CD4-positive, alpha-beta T cell (primary cell): ENCODE results near the gene FHDC1. TPM values are rescaled to one million over a fixed set of nuclear protein-coding genes. Genes with fewer than 3 reads are reported as not detected.

Source experiments
- ATAC-seq: fragments of 200-7000 bp; cut with Tn5 transposase; one replicate; pipeline ENCODE4 v1.10.0; 2022; ENCODE audit warnings: mild to moderate bottlenecking; ENCODE audit not compliant: poor library complexity
- CTCF ChIA-PET: fragments of 350-600 bp; sonication (Branson Sonifier 250); formaldehyde crosslinking; loops from one replicate; lab custom pipeline; 2021; ENCODE audit warnings: antibody characterized with exemption, inconsistent platforms; lab: Charles Lee
- POLR2A ChIA-PET: fragments of 350-600 bp; sonication (Branson Sonifier 250); formaldehyde crosslinking; loops from one replicate; lab custom pipeline; 2021; ENCODE audit warnings: antibody characterized with exemption, inconsistent platforms; lab: Charles Lee
- DNase-seq, 14 experiments: peaks; one replicate each; pipeline ENCODE4 v3.0.0-alpha.2; 2013 to 2020; ENCODE audit warnings: mixed read lengths in 2 of 14
- H3K27ac ChIP-seq, 2 donors: one replicate each; pipeline versions ENCODE4 v1.5.1 to v1.7.0; 2013; ENCODE audit warnings: low read length in 2 of 2, low read depth in 1 of 2, mild to moderate bottlenecking in 1 of 2
- H3K27me3 ChIP-seq, 2 experiments: 1 replicate in 1 of 2; 2 replicates in 1 of 2; pipeline versions ENCODE4 v1.6.1 to v1.7.0; 2013; ENCODE audit warnings: low read length in 2 of 2, control low read depth in 1 of 2, mild to moderate bottlenecking in 1 of 2, moderate library complexity in 1 of 2; ENCODE audit not compliant: insufficient read depth in 2 of 2, control insufficient read depth in 1 of 2
- H3K36me3 ChIP-seq: one replicate; pipeline ENCODE4 v1.6.1; 2013; ENCODE audit warnings: low read length, control low read depth; ENCODE audit not compliant: insufficient read depth
- H3K4me1 ChIP-seq: one replicate; pipeline ENCODE4 v1.6.1; 2013; ENCODE audit warnings: low read length, control low read depth; ENCODE audit not compliant: insufficient read depth
- H3K4me3 ChIP-seq: one replicate; pipeline ENCODE4 v1.5.1; 2013; ENCODE audit warnings: mild to moderate bottlenecking, low read length, moderate library complexity
- H3K9me3 ChIP-seq, 2 experiments: 1 replicate in 1 of 2; 2 replicates in 1 of 2; pipeline versions ENCODE4 v1.6.1 to v1.7.0; 2013; ENCODE audit warnings: low read length in 2 of 2, mild to moderate bottlenecking in 2 of 2, control low read depth in 1 of 2, moderate library complexity in 1 of 2; ENCODE audit not compliant: control insufficient read depth in 1 of 2, insufficient read depth in 1 of 2
- H3K27ac Mint-ChIP-seq: one replicate; pipeline ENCODE4 v1.8.0; 2020; ENCODE audit warnings: mixed read lengths
- H3K27me3 Mint-ChIP-seq: one replicate; pipeline ENCODE4 v1.8.0; 2021; ENCODE audit warnings: mixed read lengths
- H3K36me3 Mint-ChIP-seq: one replicate; pipeline ENCODE4 v1.8.0; 2021; ENCODE audit warnings: low read depth, mixed read lengths
- H3K4me1 Mint-ChIP-seq: one replicate; pipeline ENCODE4 v1.8.0; 2021; ENCODE audit warnings: low read depth, mixed read lengths
- H3K4me3 Mint-ChIP-seq: one replicate; pipeline ENCODE4 v1.8.0; 2020; ENCODE audit warnings: mild to moderate bottlenecking, mixed read lengths
- H3K9me3 Mint-ChIP-seq: one replicate; pipeline ENCODE4 v1.8.0; 2020; ENCODE audit warnings: mixed read lengths
- intact Hi-C, 2 experiments: fragments of 100-400 bp; cut with DNase I in 1 of 2; cut with micrococcal nuclease in 1 of 2; formaldehyde crosslinking; loops; one replicate each; pipeline versions ENCODE4 v1.15.1 to v1.9.0; 2023 to 2025; cut with DNase I, micrococcal nuclease
- total RNA-seq, 174 experiments: library from RNA in 2 of 174; stranded (reverse) in 2 of 174; gene quantifications; one replicate each; pipeline ENCODE4 v1.2.3 and lab custom pipeline; 2021 to 2026
- TF ChIP-seq, protein P1 (sequence below): fragments of 200-600 bp; IDR thresholded peaks from one replicate; pipeline ENCODE4 v1.8.0; 2022; ENCODE audit warnings: antibody characterized with exemption, mild to moderate bottlenecking

The FHDC1 gene
- total RNA-seq, 2 experiments from 2014 or later = 0.03 TPM; not detected in 1

- H3K4me3 Mint-ChIP-seq = no peak overlapping the region
These were observed 55.3 kb downstream of the FHDC1 start for GRCh38 chr4:152991398-152991797.

DNA sequence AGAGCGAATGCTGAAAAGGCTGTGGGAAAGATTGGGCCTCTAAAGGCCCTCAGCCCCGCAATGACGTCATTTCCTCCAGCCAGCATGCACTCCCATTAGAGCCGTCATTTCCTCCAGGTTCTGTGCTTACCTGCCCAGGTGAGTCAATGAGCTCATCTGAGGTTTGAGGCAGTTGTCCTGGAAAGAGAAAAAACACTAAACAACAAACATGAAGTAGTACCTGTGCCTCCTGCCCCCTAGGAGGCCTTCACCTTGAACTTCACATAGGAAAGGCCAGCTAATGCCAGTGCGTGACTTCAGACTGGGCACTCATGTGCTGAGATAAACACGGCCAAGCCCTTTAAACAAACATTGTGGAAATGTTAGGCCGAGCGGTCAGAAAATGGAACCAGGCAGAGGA, 55.9 kb downstream of the FHDC1 start:
- no peaks in the 10 kb centered on the region for H3K4me1 ChIP-seq
- no peaks in the 10 kb centered on the region for H3K4me1 Mint-ChIP-seq
- H3K9me3 Mint-ChIP-seq = no peaks in the 10 kb centered on the region
- CTCF ChIA-PET = no interaction called here
- TF ChIP-seq, protein P1, sequence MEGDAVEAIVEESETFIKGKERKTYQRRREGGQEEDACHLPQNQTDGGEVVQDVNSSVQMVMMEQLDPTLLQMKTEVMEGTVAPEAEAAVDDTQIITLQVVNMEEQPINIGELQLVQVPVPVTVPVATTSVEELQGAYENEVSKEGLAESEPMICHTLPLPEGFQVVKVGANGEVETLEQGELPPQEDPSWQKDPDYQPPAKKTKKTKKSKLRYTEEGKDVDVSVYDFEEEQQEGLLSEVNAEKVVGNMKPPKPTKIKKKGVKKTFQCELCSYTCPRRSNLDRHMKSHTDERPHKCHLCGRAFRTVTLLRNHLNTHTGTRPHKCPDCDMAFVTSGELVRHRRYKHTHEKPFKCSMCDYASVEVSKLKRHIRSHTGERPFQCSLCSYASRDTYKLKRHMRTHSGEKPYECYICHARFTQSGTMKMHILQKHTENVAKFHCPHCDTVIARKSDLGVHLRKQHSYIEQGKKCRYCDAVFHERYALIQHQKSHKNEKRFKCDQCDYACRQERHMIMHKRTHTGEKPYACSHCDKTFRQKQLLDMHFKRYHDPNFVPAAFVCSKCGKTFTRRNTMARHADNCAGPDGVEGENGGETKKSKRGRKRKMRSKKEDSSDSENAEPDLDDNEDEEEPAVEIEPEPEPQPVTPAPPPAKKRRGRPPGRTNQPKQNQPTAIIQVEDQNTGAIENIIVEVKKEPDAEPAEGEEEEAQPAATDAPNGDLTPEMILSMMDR = no peak
- H3K36me3 ChIP-seq = no peaks in the 10 kb centered on the region
- intact Hi-C loops = no loop called here
- no peak overlapping the region for H3K4me3 ChIP-seq
- H3K27ac ChIP-seq = no peak overlapping the region
- POLR2A ChIA-PET = no interaction called here
- H3K27me3 Mint-ChIP-seq = no peaks in the 10 kb centered on the region
- H3K27ac Mint-ChIP-seq = no peak overlapping the region
- H3K36me3 Mint-ChIP-seq = no peaks in the 10 kb centered on the region
- no peak overlapping the region for H3K4me3 Mint-ChIP-seq
- DNase-seq (no peak), ATAC-seq (no peak)
- no peaks in the 10 kb centered on the region for H3K9me3 ChIP-seq
- peaks cover 2 to 5% of the 10 kb centered on the region in 2 experiments for H3K27me3 ChIP-seq

More at GRCh38 chr4:152991398-152991797, 55.3 kb downstream of the FHDC1 start:
- Mint-ChIP-seq H3K27me3 (no peaks in the 10 kb centered on the region), H3K36me3 (no peaks in the 10 kb centered on the region), H3K4me1 (no peaks in the 10 kb centered on the region), H3K27ac (no peak overlapping the region), H3K9me3 (no peaks in the 10 kb centered on the region)
- TF ChIP-seq, protein P1 = no peak
- Histone ChIP-seq H3K27ac (no peak overlapping the region), H3K9me3 (no peaks in the 10 kb centered on the region), H3K4me1 (no peaks in the 10 kb centered on the region), H3K27me3 (peaks cover 0 to 5% of the 10 kb centered on the region in 2 experiments), H3K36me3 (no peaks in the 10 kb centered on the region), H3K4me3 (no peak overlapping the region)
- intact Hi-C loops = no loop called here
- ChIA-PET POLR2A (interaction anchor here (1.1 kb wide), 1 partner anchor 1943 kb away, joined by 3 read pairs; no protein-coding TSS in a partner anchor), CTCF (no interaction called here)
- DNase-seq (no peak), ATAC-seq (no peak)

GRCh38 chr4:152992466-152992865, 56.3 kb downstream of the FHDC1 start:
- ATAC-seq (no peak), DNase-seq (no peak)
- no peaks in the 10 kb centered on the region for H3K36me3 ChIP-seq
- intact Hi-C loops = no loop called here
- Mint-ChIP-seq H3K4me1 (no peaks in the 10 kb centered on the region), H3K9me3 (no peaks in the 10 kb centered on the region), H3K27ac (no peak overlapping the region), H3K4me3 (no peak overlapping the region), H3K27me3 (no peaks in the 10 kb centered on the region), H3K36me3 (no peaks in the 10 kb centered on the region)
- H3K4me3 ChIP-seq = no peak overlapping the region
- H3K9me3 ChIP-seq = no peaks in the 10 kb centered on the region
- ChIA-PET CTCF (no interaction called here), POLR2A (interaction anchor here (0.7 kb wide), 1 partner anchor 18 kb away, joined by 3 read pairs; no protein-coding TSS in a partner anchor)
- H3K27me3 ChIP-seq = peaks cover 2 to 5% of the 10 kb centered on the region in 2 experiments
- H3K27ac ChIP-seq = no peak overlapping the region
- TF ChIP-seq, protein P1 = no peak
- H3K4me1 ChIP-seq = no peaks in the 10 kb centered on the region
